Central memory CD8-positive, alpha-beta T cell (primary cell): ENCODE results near the gene SLC16A6.
A peak's percentile ranks its signal among the peaks of the same experiment; 100 is the strongest.
"Not testable (repeated sequence)": the region's sequence is repeated elsewhere in the genome, so short reads cannot be mapped to it uniquely, and the experiment has no call there.

Experiments used
- ATAC-seq: fragments of 150-1000 bp; cut with Tn5 transposase; replicated peaks from 2 replicates; pipeline ENCODE4 v1.10.0; 2022; ENCODE audit warnings: mild to moderate bottlenecking, moderate FRiP score, moderate number of reproducible peaks; ENCODE audit not compliant: poor library complexity, severe bottlenecking; ENCODE audit errors: extremely low read depth
- DNase-seq, 2 donors: peaks; one replicate each; pipeline ENCODE4 v3.0.0; 2021; ENCODE audit warnings: low spot score in 2 of 2
- H3K27ac Mint-ChIP-seq: one replicate; pipeline ENCODE4 v1.8.0; 2022; ENCODE audit warnings: low read depth, mild to moderate bottlenecking, moderate library complexity, mixed read lengths
- H3K27me3 Mint-ChIP-seq: one replicate; pipeline ENCODE4 v1.8.0; 2022; ENCODE audit warnings: mixed read lengths
- H3K36me3 Mint-ChIP-seq: one replicate; pipeline ENCODE4 v1.8.0; 2022; ENCODE audit warnings: mild to moderate bottlenecking, moderate library complexity, mixed read lengths; ENCODE audit not compliant: insufficient read depth
- H3K4me1 Mint-ChIP-seq: one replicate; pipeline ENCODE4 v1.8.0; 2022; ENCODE audit warnings: mixed read lengths
- H3K4me3 Mint-ChIP-seq: one replicate; pipeline ENCODE4 v1.8.0; 2022; ENCODE audit warnings: mild to moderate bottlenecking, moderate library complexity, mixed read lengths
- H3K9me3 Mint-ChIP-seq: one replicate; pipeline ENCODE4 v1.8.0; 2022; ENCODE audit warnings: mixed read lengths

Gene SLC16A6

GRCh38 chr17:68248891-68249290 lies 42.0 kb downstream of the SLC16A6 start:
- no peak for ATAC-seq
- H3K4me1 Mint-ChIP-seq: peaks cover 37% of the 10 kb centered on the region
- no peak for DNase-seq
- H3K36me3 Mint-ChIP-seq: peaks cover 38% of the 10 kb centered on the region
- H3K4me3 Mint-ChIP-seq: peak overlapping the region; percentile 91
- H3K9me3 Mint-ChIP-seq: no peaks in the 10 kb centered on the region
- peak overlapping the region; percentile 98 for H3K27ac Mint-ChIP-seq
- H3K27me3 Mint-ChIP-seq: no peaks in the 10 kb centered on the region

GRCh38 chr17:68248199-68248825 lies 42.6 kb downstream of the SLC16A6 start:
- peaks cover 31% of the 10 kb centered on the region for H3K4me1 Mint-ChIP-seq
- peak overlapping the region; percentile 91 for H3K4me3 Mint-ChIP-seq
- ATAC-seq (peak; percentile 12), DNase-seq (no peak)
- peaks cover 37% of the 10 kb centered on the region for H3K36me3 Mint-ChIP-seq
- H3K27me3 Mint-ChIP-seq: no peaks in the 10 kb centered on the region
- H3K9me3 Mint-ChIP-seq: no peaks in the 10 kb centered on the region
- peak overlapping the region; percentile 98 for H3K27ac Mint-ChIP-seq

GRCh38 chr17:68247445-68248198 lies 43.3 kb downstream of the SLC16A6 start, which contains the start of gene AMZ2:
Gene AMZ2 (plus strand): TSS chr17:68248043. CDS start chr17:68250188, 2,145 bp downstream.
- peak within 1 kb of the TSS; percentile 98 for H3K27ac Mint-ChIP-seq
- peak; percentile 84 for ATAC-seq
- H3K36me3 Mint-ChIP-seq: peaks cover 33% of the 10 kb centered on the region
- peak; percentile 97 to 99 for DNase-seq
- H3K4me1 Mint-ChIP-seq: peaks cover 25% of the 10 kb centered on the region
- peak within 1 kb of the TSS; percentile 91 for H3K4me3 Mint-ChIP-seq
- no peaks in the 10 kb centered on the region for H3K9me3 Mint-ChIP-seq
- no peaks in the 10 kb centered on the region for H3K27me3 Mint-ChIP-seq

DNA sequence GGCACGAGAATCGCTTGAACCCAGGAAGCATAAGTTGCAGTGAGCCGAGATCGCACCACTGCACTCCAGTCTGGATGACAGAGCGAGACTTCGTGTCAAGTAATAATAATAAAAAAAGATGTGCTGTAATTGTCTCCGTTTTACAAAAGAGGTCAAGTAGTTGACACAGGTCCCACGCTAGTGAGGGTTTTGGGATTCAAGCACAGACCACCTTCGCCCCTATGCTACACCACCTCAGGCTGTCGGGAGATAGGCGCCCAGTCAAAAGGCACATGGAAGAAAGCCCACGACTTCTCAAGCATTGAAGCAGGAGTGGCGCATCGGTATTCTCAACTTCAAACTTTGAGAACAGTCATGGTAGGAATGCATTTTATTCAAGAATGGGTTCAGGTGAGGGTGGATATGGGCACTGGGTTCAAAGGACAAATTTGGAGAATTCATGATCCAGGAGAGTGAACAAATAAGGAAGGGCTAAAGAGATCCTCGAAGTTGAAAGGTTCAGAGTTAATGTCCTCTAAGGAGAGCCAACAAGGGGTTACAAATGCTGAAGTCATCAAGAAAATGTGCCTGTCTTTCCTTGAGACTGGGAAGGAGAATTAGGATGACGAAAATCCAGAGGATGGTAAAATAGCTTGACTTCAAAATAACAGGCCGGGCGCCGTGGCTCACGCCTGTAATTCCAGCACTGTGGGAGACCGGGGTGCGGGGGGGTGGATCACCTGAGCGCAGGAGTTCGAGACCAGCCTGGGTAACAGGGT lies 44.5 kb downstream of the SLC16A6 start:
- peaks cover 31% of the 10 kb centered on the region for H3K4me1 Mint-ChIP-seq
- DNase-seq: no peak
- no peaks in the 10 kb centered on the region for H3K9me3 Mint-ChIP-seq
- ATAC-seq: no peak
- peaks cover 30% of the 10 kb centered on the region for H3K36me3 Mint-ChIP-seq
- peak overlapping the region; percentile 98 for H3K27ac Mint-ChIP-seq
- no peaks in the 10 kb centered on the region for H3K27me3 Mint-ChIP-seq
- H3K4me3 Mint-ChIP-seq: peak overlapping the region; percentile 91

GRCh38 chr17:68239632-68240366 lies 51.1 kb downstream of the SLC16A6 start:
- Mint-ChIP-seq H3K9me3 (no peaks in the 10 kb centered on the region), H3K36me3 (peaks cover 12% of the 10 kb centered on the region), H3K27me3 (no peaks in the 10 kb centered on the region), H3K4me3 (peak overlapping the region; percentile 74), H3K27ac (peak overlapping the region; percentile 97), H3K4me1 (peaks cover 42% of the 10 kb centered on the region)
- no peak for ATAC-seq
- no peak for DNase-seq

DNA sequence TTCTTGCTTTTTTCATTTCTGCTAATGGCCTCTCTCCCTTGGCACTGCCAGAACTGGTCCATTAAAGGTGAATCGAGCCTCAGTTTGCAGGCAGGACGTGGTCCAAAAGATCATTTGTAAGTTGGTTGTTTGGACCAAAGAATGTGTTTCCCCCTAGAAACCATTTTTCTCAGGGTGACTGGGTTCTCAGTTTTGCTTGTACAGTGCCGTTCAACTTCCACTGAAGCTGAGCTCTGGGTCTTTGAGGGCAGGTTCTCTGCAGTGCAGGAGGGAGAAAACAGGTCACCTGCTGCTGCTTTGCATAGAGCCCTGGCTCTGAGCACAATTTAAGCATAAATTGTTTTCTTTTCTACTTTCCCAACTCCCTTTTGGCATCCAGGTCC lies 52.1 kb downstream of the SLC16A6 start:
- Mint-ChIP-seq H3K36me3 (peaks cover 12% of the 10 kb centered on the region), H3K9me3 (no peaks in the 10 kb centered on the region), H3K4me3 (peak overlapping the region; percentile 74), H3K27me3 (no peaks in the 10 kb centered on the region), H3K27ac (peak overlapping the region; percentile 97), H3K4me1 (peaks cover 47% of the 10 kb centered on the region)
- DNase-seq (no peak), ATAC-seq (no peak)

DNA sequence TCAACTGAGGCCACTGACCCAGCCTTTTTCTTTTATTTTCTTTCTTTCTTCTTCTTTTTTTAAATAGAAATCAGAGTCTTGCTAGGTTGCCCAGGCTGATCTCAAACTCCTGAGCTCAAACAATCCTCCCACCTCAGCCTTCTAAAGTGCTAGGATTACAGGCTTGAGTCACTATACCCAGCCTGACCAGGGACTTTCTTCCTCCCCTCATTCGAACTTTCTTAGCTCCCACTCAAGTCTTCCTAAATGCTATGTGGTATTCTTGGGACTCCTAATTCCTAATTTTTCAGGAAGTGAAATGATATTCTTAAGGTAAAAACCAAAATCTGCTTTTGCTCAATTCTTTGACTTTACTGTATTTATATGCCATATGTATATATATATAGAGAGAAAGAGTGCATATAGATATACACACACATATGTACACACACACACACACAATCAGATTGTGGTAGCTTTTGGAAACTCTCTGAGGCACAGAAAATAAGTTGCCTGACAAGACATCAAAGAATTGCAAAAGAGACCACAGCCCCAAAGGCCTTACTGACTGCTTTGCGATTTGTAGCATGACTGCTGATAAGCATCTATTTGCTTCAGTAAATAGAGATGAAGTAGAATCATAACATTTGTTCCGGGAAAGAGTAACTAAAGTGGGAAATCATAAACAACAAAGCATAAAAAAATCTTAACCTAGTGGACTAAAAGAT lies 52.6 kb downstream of the SLC16A6 start:
- Mint-ChIP-seq H3K27ac (peak overlapping the region; percentile 97), H3K9me3 (no peaks in the 10 kb centered on the region), H3K4me3 (peak overlapping the region; percentile 74), H3K27me3 (no peaks in the 10 kb centered on the region), H3K36me3 (peaks cover 12% of the 10 kb centered on the region), H3K4me1 (peaks cover 47% of the 10 kb centered on the region)
- ATAC-seq (no peak), DNase-seq (no peak)

GRCh38 chr17:68237369-68238163 lies 53.4 kb downstream of the SLC16A6 start:
- not testable (repeated sequence) for H3K27me3 Mint-ChIP-seq, H3K9me3 Mint-ChIP-seq
- Mint-ChIP-seq H3K4me3 (peak overlapping the region; percentile 74), H3K4me1 (peaks cover 53% of the 10 kb centered on the region), H3K36me3 (peaks cover 12% of the 10 kb centered on the region), H3K27ac (peak overlapping the region; percentile 97)
- ATAC-seq: peak; percentile 88
- peak; percentile 42 to 79 for DNase-seq

- Mint-ChIP-seq H3K27ac (peak overlapping the region; percentile 93), H3K36me3 (peaks cover 12% of the 10 kb centered on the region), H3K4me1 (peaks cover 45% of the 10 kb centered on the region), H3K4me3 (peak overlapping the region; percentile 52)
- H3K27me3 Mint-ChIP-seq, ATAC-seq, H3K9me3 Mint-ChIP-seq, DNase-seq: not testable (repeated sequence)
Observed at GRCh38 chr17:68235336-68235791, 55.6 kb downstream of the SLC16A6 start.

DNA sequence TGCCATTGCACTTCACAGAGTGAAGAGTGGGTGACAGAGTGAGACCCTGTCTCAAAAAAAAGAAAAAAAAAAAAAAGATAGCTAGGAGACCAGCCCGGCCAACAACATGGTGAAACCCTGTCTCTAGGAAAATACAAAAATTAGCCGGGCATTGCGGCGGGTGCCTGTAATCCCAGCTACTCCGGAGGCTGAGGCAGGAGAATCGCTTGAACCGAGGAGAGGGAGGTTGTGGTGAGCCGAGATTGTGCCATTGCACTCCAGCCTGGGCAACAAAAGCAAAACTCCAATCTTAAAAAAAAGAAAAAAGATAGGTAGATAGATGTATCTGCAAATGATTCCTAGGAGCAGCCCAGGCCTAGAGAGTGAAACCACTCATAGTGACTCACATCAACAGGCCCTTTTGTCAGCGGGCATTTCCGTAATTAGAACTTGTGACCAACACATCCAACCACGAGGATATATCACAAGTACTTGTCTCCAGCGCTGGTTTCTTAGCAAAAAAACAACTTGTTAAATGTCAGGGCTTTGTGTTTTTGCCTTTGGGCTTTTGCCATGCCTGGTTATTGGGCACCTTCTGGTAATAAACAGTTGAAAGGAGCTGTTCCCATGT lies 56.1 kb downstream of the SLC16A6 start:
- ATAC-seq: peak; percentile 53
- not testable (repeated sequence) for H3K9me3 Mint-ChIP-seq, H3K27me3 Mint-ChIP-seq
- DNase-seq: peak in 1 of 2 donors; percentile 66
- peak overlapping the region; percentile 52 for H3K4me3 Mint-ChIP-seq
- H3K36me3 Mint-ChIP-seq: peaks cover 12% of the 10 kb centered on the region
- peaks cover 40% of the 10 kb centered on the region for H3K4me1 Mint-ChIP-seq
- peak overlapping the region; percentile 93 for H3K27ac Mint-ChIP-seq

DNA sequence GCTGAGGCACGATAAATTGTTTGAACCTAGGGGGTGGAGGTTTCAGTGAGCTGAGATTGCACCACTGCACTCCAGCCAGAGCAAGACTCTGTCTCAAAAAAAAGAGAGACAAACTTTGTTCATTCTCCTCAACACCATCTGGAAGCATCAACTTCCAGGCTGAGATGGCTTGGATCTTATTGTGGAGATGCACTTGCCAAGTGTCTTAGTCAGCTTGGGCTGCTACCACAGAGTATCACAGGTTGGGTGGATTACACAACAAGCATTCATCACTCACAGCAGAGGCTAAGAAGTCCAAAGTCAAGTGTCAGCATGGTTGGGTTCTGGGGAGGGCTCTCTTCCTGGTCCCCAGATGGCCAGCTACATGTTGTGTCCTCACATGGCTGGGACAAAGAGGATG lies 58.2 kb downstream of the SLC16A6 start:
- H3K4me3 Mint-ChIP-seq, H3K27me3 Mint-ChIP-seq, ATAC-seq, H3K36me3 Mint-ChIP-seq, DNase-seq, H3K9me3 Mint-ChIP-seq: not testable (repeated sequence)
- peak overlapping the region; percentile 83 for H3K27ac Mint-ChIP-seq
- peaks cover 34% of the 10 kb centered on the region for H3K4me1 Mint-ChIP-seq
